Activated CD8-positive, alpha-beta T cell treated with anti-CD3 and anti-CD28 coated beads for 36 hours (primary cell): ENCODE results near the gene CYP26B1. TPM values are rescaled to one million over a fixed set of nuclear protein-coding genes. Genes with fewer than 3 reads are reported as not detected.

Source experiments
- ATAC-seq: fragments of 200-7000 bp; cut with Tn5 transposase; one replicate; pipeline ENCODE4 v1.10.0; 2021; ENCODE audit warnings: mild to moderate bottlenecking, moderate library complexity
- CTCF ChIA-PET: fragments of 350-600 bp; sonication (Branson Sonifier 250); formaldehyde crosslinking; loops from one replicate; lab custom pipeline; 2021; ENCODE audit warnings: antibody characterized with exemption; lab: Charles Lee
- POLR2A ChIA-PET: fragments of 350-600 bp; sonication (Branson Sonifier 250); formaldehyde crosslinking; loops from one replicate; lab custom pipeline; 2021; ENCODE audit warnings: antibody characterized with exemption; lab: Charles Lee
- DNase-seq: peaks from one replicate; pipeline ENCODE4 v3.0.0-alpha.2; 2020
- H3K27ac Mint-ChIP-seq: one replicate; pipeline ENCODE4 v1.8.0; 2021; ENCODE audit warnings: mild to moderate bottlenecking, mixed read lengths
- H3K27me3 Mint-ChIP-seq: one replicate; pipeline ENCODE4 v1.8.0; 2021; ENCODE audit warnings: mixed read lengths
- H3K36me3 Mint-ChIP-seq: one replicate; pipeline ENCODE4 v1.8.0; 2021; ENCODE audit warnings: low read depth, mixed read lengths
- H3K4me1 Mint-ChIP-seq: one replicate; pipeline ENCODE4 v1.8.0; 2021; ENCODE audit warnings: low read depth, mixed read lengths
- H3K4me3 Mint-ChIP-seq: one replicate; pipeline ENCODE4 v1.8.0; 2021; ENCODE audit warnings: mild to moderate bottlenecking, moderate library complexity, mixed read lengths
- H3K9me3 Mint-ChIP-seq: one replicate; pipeline ENCODE4 v1.8.0; 2021; ENCODE audit warnings: mixed read lengths
- intact Hi-C: fragments of 100-400 bp; cut with micrococcal nuclease; formaldehyde crosslinking; loops from one replicate; pipeline ENCODE4 v1.10.0; 2022
- total RNA-seq, 2 experiments: library from RNA; stranded (reverse); gene quantifications; one replicate each; pipeline ENCODE4 v1.2.3, GENCODE V29; 2021
- TF ChIP-seq, protein P1 (sequence below): fragments of 200-600 bp; IDR thresholded peaks from one replicate; pipeline ENCODE4 v1.8.0; 2022; ENCODE audit warnings: antibody characterized with exemption, mild to moderate bottlenecking

The CYP26B1 gene
- total RNA-seq, 2 experiments from 2014 or later: not detected

DNA sequence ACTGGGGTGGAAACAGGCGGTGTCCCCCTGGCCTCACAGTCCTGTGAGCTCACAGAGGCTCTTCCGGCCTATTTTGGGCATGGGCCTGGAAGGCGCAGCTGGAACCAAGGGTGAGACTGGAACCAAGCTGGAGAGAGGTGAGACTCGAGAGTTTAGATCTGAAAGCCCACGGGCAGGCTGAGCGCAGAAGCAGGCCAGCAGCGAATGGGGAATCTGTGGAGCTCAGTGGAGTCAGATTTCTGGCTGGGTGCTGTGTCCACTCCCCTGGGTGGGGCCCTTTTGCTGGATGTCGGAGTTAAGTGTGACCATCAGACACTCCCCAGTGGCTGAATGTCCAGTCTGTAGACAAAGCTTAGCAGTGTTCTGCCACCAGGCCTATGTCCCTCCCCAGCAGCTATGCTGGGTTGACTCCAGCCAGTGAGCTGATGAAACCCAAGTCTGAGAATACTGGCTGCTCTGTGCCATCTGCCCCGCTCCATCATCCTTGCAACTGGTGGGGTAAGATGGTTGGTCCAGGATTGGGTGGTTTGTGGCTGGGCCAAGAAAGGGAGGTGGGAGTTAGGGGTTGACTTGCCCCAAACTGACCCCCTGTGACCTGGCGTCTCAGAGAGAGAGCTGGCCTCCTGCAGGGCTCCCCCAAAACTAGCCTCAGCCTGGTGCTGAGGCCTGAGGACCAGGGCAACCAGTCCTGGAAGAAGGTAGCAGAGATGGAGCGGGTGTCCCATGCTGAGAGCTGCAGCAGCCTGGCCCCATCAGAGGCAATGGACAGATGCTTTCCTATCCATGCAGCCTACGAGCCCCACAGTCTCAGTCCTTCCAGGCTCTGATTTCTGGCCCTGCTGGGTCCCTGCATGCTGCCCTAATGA, 34.4 kb downstream of the CYP26B1 start:
- ChIA-PET POLR2A (no interaction called here), CTCF (interaction anchor here (0.9 kb wide), 1 partner anchor 8 kb away, joined by 3 read pairs; no protein-coding TSS in a partner anchor)
- H3K9me3 Mint-ChIP-seq: no peaks in the 10 kb centered on the region
- TF ChIP-seq, protein P1, sequence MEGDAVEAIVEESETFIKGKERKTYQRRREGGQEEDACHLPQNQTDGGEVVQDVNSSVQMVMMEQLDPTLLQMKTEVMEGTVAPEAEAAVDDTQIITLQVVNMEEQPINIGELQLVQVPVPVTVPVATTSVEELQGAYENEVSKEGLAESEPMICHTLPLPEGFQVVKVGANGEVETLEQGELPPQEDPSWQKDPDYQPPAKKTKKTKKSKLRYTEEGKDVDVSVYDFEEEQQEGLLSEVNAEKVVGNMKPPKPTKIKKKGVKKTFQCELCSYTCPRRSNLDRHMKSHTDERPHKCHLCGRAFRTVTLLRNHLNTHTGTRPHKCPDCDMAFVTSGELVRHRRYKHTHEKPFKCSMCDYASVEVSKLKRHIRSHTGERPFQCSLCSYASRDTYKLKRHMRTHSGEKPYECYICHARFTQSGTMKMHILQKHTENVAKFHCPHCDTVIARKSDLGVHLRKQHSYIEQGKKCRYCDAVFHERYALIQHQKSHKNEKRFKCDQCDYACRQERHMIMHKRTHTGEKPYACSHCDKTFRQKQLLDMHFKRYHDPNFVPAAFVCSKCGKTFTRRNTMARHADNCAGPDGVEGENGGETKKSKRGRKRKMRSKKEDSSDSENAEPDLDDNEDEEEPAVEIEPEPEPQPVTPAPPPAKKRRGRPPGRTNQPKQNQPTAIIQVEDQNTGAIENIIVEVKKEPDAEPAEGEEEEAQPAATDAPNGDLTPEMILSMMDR: no peak
- H3K27ac Mint-ChIP-seq: no peak overlapping the region
- H3K36me3 Mint-ChIP-seq: no peaks in the 10 kb centered on the region
- intact Hi-C loops: no loop called here
- peaks cover 5% of the 10 kb centered on the region for H3K27me3 Mint-ChIP-seq
- no peak overlapping the region for H3K4me3 Mint-ChIP-seq
- H3K4me1 Mint-ChIP-seq: no peaks in the 10 kb centered on the region
- DNase-seq (no peak), ATAC-seq (no peak)

DNA sequence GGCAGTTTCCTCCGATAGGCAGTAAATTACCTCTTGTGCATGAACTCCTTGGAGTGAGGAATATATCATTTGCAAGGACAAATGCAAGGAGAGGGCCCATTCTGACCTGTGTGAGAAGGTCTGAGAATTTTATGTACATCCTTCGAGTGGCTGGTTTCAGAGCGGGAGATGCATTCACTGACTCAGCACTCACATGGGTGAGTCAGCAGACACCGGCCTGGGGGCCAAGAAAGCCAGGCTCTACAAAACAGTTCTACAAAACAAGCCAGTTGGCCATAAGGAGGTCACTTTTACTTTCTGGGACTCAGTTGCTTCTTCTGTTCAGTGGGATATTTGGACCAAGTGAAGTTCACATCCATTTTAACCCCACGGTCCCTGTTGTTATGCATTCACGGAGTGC, 35.3 kb downstream of the CYP26B1 start:
- DNase-seq (no peak), ATAC-seq (no peak)
- Mint-ChIP-seq H3K4me3 (no peak overlapping the region), H3K27ac (no peak overlapping the region), H3K36me3 (no peaks in the 10 kb centered on the region), H3K27me3 (peaks cover 6% of the 10 kb centered on the region), H3K4me1 (no peaks in the 10 kb centered on the region), H3K9me3 (no peaks in the 10 kb centered on the region)
- TF ChIP-seq, protein P1: no peak
- intact Hi-C loops: no loop called here
- POLR2A ChIA-PET: no interaction called here
- CTCF ChIA-PET: interaction anchor here (0.9 kb wide), 1 partner anchor 9 kb away, joined by 3 read pairs; no protein-coding TSS in a partner anchor

DNA sequence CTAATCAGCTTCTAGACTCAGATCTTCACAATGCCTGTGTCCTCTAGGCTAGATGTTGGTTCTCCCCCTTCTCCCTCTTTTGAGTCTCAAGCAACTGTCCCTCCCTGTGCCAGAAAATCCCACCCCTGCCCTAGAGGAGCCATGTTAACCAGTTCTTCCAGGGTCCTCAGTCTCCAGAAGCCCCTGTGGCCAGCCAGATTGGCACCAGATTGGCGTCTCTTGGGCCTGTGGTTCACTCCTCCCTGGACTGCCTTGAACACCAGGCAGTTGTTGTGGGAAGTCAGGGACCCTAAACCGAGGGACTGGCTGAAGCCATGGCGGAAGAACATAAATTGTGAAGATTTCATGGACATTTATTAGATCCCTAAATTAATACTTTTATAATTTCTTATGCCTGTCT, 36.6 kb downstream of the CYP26B1 start:
- Mint-ChIP-seq H3K36me3 (no peaks in the 10 kb centered on the region), H3K27ac (no peak overlapping the region), H3K9me3 (no peaks in the 10 kb centered on the region), H3K27me3 (peaks cover 6% of the 10 kb centered on the region), H3K4me3 (no peak overlapping the region), H3K4me1 (no peaks in the 10 kb centered on the region)
- ChIA-PET CTCF (no interaction called here), POLR2A (no interaction called here)
- ATAC-seq (no peak), DNase-seq (no peak)
- intact Hi-C loops: no loop called here
- TF ChIP-seq, protein P1: no peak

DNA sequence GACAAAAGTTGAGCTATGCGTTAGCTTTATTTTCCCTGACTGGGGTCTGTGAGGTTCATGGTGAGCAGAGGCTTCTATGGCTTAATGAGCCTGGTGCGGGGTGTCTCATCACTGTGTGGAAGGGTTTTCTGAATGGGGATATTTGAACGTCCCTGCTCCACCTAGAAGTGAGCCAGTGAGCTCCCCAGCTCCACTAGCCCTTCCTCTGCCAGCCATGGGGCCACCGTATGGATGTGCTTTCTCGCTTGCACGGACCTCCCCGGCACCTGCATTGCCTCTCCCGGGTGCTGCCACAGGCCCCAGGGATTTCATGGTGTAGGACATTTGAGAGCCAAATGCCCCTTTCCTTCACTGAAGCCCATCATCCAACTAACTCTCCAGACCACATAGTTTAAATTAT, 37.8 kb downstream of the CYP26B1 start:
- Mint-ChIP-seq H3K27ac (no peak overlapping the region), H3K27me3 (peaks cover 10% of the 10 kb centered on the region), H3K36me3 (no peaks in the 10 kb centered on the region), H3K4me3 (no peak overlapping the region), H3K9me3 (no peaks in the 10 kb centered on the region), H3K4me1 (no peaks in the 10 kb centered on the region)
- ATAC-seq (no peak), DNase-seq (no peak)
- TF ChIP-seq, protein P1: no peak
- intact Hi-C loops: no loop called here
- ChIA-PET POLR2A (no interaction called here), CTCF (no interaction called here)

DNA sequence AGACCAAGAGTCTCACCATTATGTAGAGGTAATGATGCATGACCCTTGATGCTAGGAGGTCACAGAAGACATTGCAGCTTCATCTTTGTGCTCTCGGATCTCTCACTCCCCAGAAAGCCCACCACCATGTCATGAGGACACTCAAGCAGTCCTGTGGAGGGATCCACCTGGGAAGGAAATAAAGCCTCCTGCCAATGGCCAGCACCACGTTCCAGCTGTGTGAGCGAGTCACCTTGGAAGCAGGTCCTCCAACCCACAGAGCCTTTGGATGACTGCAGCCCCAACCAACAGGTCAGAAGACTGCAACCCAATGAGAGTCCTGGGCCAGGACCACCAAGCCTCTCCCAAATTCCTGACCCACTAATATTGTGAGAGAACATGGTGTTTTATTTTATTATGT, 38.4 kb downstream of the CYP26B1 start:
- DNase-seq (no peak), ATAC-seq (no peak)
- Mint-ChIP-seq H3K27ac (no peak overlapping the region), H3K27me3 (peaks cover 10% of the 10 kb centered on the region), H3K4me1 (no peaks in the 10 kb centered on the region), H3K4me3 (no peak overlapping the region), H3K36me3 (no peaks in the 10 kb centered on the region), H3K9me3 (no peaks in the 10 kb centered on the region)
- ChIA-PET POLR2A (no interaction called here), CTCF (no interaction called here)
- intact Hi-C loops: no loop called here
- TF ChIP-seq, protein P1: no peak
